Lower lobe of right lung (tissue), 2 donors: ENCODE data around the gene SSC4D. TPM values are rescaled to one million over a fixed set of nuclear protein-coding genes. Genes with fewer than 3 reads are reported as not detected.
"Not testable (repeated sequence)": the region's sequence is repeated elsewhere in the genome, so short reads cannot be mapped to it uniquely, and the experiment has no call there.

Source experiments
- ATAC-seq, 2 donors: fragments of 200-7000 bp; cut with Tn5 transposase; one replicate each; pipeline ENCODE4 v1.9.1; 2020 to 2022; ENCODE audit warnings: mild to moderate bottlenecking in 2 of 2, moderate library complexity in 2 of 2
- DNase-seq: peaks from one replicate; pipeline ENCODE4 v3.0.0-alpha.2; 2020
- H3K27ac ChIP-seq: fragments of 200-600 bp; one replicate; pipeline ENCODE4 v1.8.0; 2022
- H3K27me3 ChIP-seq: fragments of 200-600 bp; one replicate; pipeline ENCODE4 v1.8.0; 2022; ENCODE audit warnings: low read depth
- H3K36me3 ChIP-seq: fragments of 200-600 bp; one replicate; pipeline ENCODE4 v1.8.0; 2022; ENCODE audit warnings: mild to moderate bottlenecking
- H3K4me1 ChIP-seq: fragments of 200-600 bp; one replicate; pipeline ENCODE4 v1.8.0; 2022
- H3K4me3 ChIP-seq: fragments of 200-600 bp; one replicate; pipeline ENCODE4 v1.8.0; 2022; ENCODE audit warnings: mild to moderate bottlenecking
- H3K9me3 ChIP-seq: fragments of 200-600 bp; one replicate; pipeline ENCODE4 v1.8.0; 2022
- CTCF ChIP-seq: fragments of 200-600 bp; IDR thresholded peaks from one replicate; pipeline ENCODE4 v1.8.0; 2022; ENCODE audit warnings: antibody characterized with exemption, mild to moderate bottlenecking
- intact Hi-C: fragments of 100-400 bp; cut with DNase I; formaldehyde crosslinking; loops from one replicate; pipeline ENCODE4 v1.11.0; 2022
- total RNA-seq: library from RNA; stranded (reverse); fragmentation: NEBNext Ultra II Directional; extraction: Animal tissue kit (Norgen Biotek cat#: 25700); gene quantifications from one replicate; pipeline ENCODE4 v1.2.1, GENCODE V29; 2021
- donor health status: DM: no; HTN: yes; CAD: no; lungs with severe emphysema.

SSC4D gene
- total RNA-seq, 1 donor from 2014 or later = 1.7 TPM

GRCh38 chr7:76427635-76428034 lies 18.1 kb upstream of the SSC4D start:
- H3K9me3 ChIP-seq = no peaks in the 10 kb centered on the region
- H3K36me3 ChIP-seq = no peaks in the 10 kb centered on the region
- DNase-seq (no peak), ATAC-seq (no peak)
- H3K27me3 ChIP-seq = no peaks in the 10 kb centered on the region
- no peak for TF ChIP-seq CTCF
- no peak overlapping the region for H3K27ac ChIP-seq
- H3K4me3 ChIP-seq = no peak overlapping the region
- intact Hi-C loops = no loop called here
- H3K4me1 ChIP-seq = no peaks in the 10 kb centered on the region

- Histone ChIP-seq H3K27me3 (no peaks in the 10 kb centered on the region), H3K27ac (no peak overlapping the region), H3K4me1 (no peaks in the 10 kb centered on the region), H3K4me3 (no peak overlapping the region), H3K36me3 (no peaks in the 10 kb centered on the region), H3K9me3 (no peaks in the 10 kb centered on the region)
- ATAC-seq = no peak
- TF ChIP-seq CTCF = no peak
- DNase-seq = no peak
- intact Hi-C loops = no loop called here
These were observed 16.7 kb upstream of the SSC4D start for GRCh38 chr7:76426246-76426645.

GRCh38 chr7:76425558-76425957 lies 16.1 kb upstream of the SSC4D start:
- H3K27me3 ChIP-seq, H3K36me3 ChIP-seq, H3K4me1 ChIP-seq, DNase-seq, H3K4me3 ChIP-seq, intact Hi-C loops, H3K9me3 ChIP-seq, H3K27ac ChIP-seq, ATAC-seq: not testable (repeated sequence)

- ATAC-seq = no peak
- intact Hi-C loops = no loop called here
- Histone ChIP-seq H3K36me3 (no peaks in the 10 kb centered on the region), H3K4me1 (no peaks in the 10 kb centered on the region), H3K27ac (no peak overlapping the region), H3K27me3 (no peaks in the 10 kb centered on the region), H3K4me3 (no peak overlapping the region), H3K9me3 (no peaks in the 10 kb centered on the region)
- no peak for TF ChIP-seq CTCF
- no peak for DNase-seq
These were observed 15.7 kb upstream of the SSC4D start for GRCh38 chr7:76425156-76425555.

- no peak within 1 kb of the TSS for H3K4me3 ChIP-seq
- H3K27me3 ChIP-seq = no peaks in the 10 kb centered on the region
- no peaks in the 10 kb centered on the region for H3K4me1 ChIP-seq
- DNase-seq (no peak), ATAC-seq (no peak)
- H3K9me3 ChIP-seq = no peaks in the 10 kb centered on the region
- intact Hi-C loops = no loop called here
- TF ChIP-seq CTCF = no peak
- H3K27ac ChIP-seq = no peak within 1 kb of the TSS
- no peaks in the 10 kb centered on the region for H3K36me3 ChIP-seq
These were observed 15.1 kb upstream of the SSC4D start, which contains the start of gene ZP3 for GRCh38 chr7:76424413-76425111. TSS of gene ZP3 (plus strand) at chr7:76424950. CDS start at chr7:76424965, 15 bp downstream.

GRCh38 chr7:76423666-76424412 lies 14.3 kb upstream of the SSC4D start:
- Histone ChIP-seq H3K36me3 (no peaks in the 10 kb centered on the region), H3K27ac (no peak overlapping the region), H3K27me3 (no peaks in the 10 kb centered on the region), H3K9me3 (no peaks in the 10 kb centered on the region), H3K4me1 (no peaks in the 10 kb centered on the region), H3K4me3 (no peak overlapping the region)
- intact Hi-C loops = no loop called here
- ATAC-seq (no peak), DNase-seq (no peak)
- TF ChIP-seq CTCF = no peak

GRCh38 chr7:76421097-76421496 lies 11.6 kb upstream of the SSC4D start:
- intact Hi-C loops, DNase-seq, H3K27me3 ChIP-seq, H3K4me1 ChIP-seq, H3K36me3 ChIP-seq, H3K27ac ChIP-seq, H3K4me3 ChIP-seq, H3K9me3 ChIP-seq: not testable (repeated sequence)
- peak; percentile 42 to 44 for ATAC-seq

- intact Hi-C loops = not testable (repeated sequence)
These were observed 8.3 kb upstream of the SSC4D start for GRCh38 chr7:76417654-76418310.

More at GRCh38 chr7:76417654-76418310, 8.3 kb upstream of the SSC4D start:
- DNase-seq, H3K27me3 ChIP-seq, H3K36me3 ChIP-seq, ATAC-seq, H3K27ac ChIP-seq, H3K4me1 ChIP-seq, H3K4me3 ChIP-seq, H3K9me3 ChIP-seq: not testable (repeated sequence)
